DMS79 (cell line): ENCODE measurements around the gene AURKAIP1.
"Not testable (repeated sequence)": the region's sequence is repeated elsewhere in the genome, so short reads cannot be mapped to it uniquely, and the experiment has no call there.

ENCODE experiments used
- DNase-seq: peaks from one replicate; lab custom pipeline; 2025; lab: John Stamatoyannopoulos, UW

Gene AURKAIP1

DNA sequence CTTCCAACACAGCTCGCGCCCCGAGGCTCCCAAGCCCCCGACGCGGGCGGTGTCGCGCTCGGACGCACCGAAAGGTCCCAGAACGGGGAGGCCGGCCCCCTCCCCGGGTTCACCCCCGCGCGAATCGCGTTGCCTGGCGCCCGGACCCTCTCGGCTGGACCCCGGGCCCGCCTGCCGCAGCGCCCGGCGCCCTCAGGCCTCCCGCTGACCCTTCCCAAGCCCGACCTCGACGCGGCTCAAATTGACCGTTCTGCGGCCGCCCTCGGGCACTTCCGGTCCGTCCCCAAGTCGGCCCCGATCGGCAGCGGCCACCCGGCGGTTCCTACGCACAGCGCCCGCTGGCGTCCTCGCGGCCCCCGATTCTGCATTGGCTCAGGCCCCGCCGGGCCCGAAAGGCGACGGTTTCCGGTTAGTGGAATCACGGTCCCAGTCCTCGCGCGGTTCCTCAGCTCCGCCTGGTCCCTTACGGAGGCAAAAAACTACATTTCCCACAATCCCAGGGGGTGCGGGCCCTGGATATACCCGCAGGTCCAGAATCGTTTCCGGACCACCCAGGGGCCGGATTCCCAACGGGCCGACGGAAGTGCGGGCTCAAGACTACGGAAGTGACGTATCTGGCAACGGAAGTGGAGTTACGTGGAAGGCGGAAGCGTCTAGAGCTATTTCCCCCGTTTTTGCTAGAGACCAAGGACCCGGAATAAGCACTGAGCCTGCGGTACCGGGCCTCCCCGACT, at the start of gene AURKAIP1:
Gene AURKAIP1 (minus strand): TSS at position 279 of the 734 bp plus-strand sequence. CDS start 451 bp downstream, outside the sequence.
- peak; percentile 99 for DNase-seq

DNA sequence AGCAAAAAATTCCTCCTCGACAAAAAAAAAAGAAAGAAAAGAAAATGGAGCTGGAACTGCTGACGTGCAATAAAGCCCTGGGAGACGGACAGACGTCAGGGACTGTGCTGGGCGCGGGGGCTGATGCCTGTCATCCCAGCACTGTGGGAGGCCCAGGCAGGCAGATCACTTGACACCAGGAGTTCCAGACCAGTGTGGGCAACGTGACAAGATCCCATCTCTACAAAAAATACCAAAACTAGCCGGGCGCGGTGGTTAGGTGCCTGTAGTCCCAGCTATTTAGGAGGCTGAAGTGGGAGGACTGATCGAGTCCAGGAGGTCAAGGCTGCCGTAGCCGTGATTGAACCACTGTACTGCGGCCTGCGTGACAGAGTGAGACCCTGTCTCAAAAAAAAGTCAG, 49.7 kb upstream of the AURKAIP1 start:
- no peak for DNase-seq

DNA sequence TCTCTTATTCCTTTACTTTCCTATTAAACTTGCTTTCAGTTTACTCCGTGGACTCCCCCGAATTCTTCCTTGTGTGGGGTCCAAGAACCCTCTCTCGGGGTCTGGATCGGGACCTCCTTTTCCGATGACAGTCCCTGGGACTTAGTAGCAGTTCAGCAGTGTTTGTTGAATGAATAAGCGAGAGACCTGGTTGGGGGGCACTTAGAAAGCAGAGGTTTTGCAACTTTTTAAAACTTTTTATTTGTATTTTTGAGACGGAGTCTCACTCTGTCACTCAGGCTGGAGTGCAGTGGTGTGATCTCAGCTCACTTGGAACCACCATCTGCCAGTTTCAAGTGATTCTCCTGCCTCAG, 48.2 kb upstream of the AURKAIP1 start:
- DNase-seq: no peak

DNA sequence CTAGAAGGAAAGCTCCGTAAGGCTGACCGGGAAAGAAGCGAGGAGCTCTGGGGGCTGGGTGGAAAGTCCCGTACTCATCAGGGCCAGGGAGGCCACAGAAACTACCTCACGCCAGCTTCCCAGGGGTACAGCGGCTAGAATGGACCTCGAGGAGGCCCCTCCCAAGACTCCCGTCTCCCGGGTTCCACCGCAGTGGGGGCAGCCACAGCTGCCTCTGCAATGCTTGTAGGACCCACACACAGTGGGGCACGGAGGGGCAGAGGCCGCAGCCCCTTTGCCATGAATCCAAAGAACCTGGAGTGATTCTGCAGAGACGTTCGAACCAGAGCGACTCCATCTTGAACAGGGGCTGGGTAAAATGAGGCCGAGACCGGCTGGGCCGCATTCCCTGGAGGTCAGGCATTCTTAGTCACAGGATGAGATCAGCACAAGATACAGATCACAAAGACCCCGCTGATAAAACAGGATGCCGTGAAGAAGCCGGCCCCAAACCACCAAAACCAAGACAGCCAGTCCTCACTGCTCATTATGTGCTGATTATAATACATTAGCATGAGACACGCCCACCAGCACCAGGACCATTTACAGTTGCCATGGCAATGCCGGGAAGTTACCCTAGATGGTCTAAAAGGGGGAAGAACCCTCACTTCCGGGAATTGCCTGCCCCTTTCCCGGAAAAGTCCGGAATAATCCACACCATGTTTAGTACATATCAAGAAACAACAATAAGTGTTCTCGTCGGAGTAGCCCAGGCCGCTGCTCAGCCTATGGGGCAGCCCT, 47.6 kb upstream of the AURKAIP1 start:
- DNase-seq: no peak

DNA sequence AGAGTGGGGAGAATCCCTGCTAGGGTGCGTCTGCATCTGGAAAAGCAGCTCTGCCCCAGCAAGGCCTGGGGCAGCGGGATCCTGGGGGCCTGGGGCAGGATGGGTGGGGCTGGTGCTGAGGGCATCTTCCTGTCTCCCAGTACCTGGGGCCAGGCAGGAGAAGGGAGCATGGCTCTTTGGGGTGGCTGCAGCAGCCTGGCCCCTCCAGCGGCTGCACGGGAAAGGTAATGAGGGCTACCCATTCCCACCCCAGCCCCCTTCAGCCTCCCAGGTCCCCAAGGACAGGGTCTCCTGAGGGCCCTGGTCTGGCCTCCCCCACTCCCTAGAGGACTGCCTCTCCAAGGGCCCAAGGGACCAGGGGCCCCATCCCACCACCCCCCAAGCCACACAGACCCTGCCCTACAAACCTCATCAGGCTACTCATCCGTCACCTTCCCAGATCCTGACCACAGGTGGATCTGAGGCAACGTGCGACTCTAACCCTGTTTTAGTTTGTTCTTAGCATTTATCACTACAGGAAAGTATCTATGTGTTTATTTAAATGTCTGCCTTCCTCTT, 47.0 kb upstream of the AURKAIP1 start:
- no peak for DNase-seq

DNA sequence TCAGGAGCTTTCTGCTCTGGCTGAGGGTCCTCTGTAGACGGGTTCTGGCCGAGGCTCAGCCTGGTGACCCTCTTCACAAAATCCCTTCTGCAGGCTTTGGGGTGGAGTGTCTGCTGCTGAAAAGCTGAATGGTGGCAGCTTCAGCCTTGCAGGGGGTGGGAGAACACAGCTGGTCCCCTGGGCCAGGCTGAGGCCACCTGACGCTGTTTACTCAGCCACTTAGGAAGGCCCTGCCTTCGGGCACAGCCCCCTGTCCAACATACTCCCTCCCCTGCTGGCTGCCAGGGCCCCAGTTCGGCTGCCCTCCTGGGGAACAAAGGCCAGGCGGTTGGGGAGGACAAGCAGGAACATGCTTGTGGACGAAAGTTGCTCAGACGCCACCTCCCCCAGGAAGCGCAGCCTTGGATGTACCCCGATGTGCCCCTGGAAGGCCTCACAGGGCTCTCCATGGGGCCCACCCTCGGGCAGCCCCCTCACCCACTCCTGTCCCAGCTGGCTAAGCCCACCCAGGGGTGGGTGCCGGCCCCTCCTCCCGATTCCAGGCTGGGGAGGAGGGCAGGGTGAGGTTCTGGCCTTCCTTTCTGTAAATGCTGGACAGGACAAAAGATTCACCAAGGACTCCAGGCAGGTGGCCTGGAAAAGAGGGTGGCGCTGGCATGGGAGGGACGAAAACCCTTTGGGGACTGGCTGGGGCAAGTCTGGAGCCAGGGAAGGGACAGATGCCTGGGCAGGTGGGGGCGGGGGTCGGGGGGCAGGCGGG, 46.3 kb upstream of the AURKAIP1 start, which contains the start of gene ANKRD65:
Gene ANKRD65 (minus strand): TSS at position 130 of the 760 bp plus-strand sequence. CDS start 271 bp downstream, outside the sequence.
- DNase-seq: peak; percentile 82

DNA sequence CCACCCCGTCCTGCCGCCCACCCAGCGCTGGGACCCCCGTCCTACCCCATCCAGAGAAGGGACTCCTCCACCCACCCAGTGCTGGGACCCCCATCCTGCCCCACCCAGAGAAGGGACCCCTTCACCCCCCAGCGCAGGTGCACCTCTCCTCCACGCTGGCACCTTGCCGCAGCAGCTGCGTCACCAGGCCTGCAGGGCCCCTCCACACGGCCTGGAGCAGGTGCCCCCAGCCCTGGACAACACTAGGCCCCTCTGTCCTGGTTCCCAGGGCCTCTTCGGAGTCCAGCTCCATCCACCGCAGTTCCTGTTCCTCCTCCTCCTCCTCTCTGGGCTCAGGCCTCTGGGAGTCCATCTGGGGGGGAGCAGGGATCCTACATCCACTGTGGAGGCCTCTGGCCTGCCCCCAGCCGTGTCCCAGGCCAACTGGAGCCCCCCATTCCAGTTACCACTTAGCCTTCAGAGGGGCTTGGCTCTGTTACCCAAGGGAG, 45.7 kb upstream of the AURKAIP1 start:
- no peak for DNase-seq

DNA sequence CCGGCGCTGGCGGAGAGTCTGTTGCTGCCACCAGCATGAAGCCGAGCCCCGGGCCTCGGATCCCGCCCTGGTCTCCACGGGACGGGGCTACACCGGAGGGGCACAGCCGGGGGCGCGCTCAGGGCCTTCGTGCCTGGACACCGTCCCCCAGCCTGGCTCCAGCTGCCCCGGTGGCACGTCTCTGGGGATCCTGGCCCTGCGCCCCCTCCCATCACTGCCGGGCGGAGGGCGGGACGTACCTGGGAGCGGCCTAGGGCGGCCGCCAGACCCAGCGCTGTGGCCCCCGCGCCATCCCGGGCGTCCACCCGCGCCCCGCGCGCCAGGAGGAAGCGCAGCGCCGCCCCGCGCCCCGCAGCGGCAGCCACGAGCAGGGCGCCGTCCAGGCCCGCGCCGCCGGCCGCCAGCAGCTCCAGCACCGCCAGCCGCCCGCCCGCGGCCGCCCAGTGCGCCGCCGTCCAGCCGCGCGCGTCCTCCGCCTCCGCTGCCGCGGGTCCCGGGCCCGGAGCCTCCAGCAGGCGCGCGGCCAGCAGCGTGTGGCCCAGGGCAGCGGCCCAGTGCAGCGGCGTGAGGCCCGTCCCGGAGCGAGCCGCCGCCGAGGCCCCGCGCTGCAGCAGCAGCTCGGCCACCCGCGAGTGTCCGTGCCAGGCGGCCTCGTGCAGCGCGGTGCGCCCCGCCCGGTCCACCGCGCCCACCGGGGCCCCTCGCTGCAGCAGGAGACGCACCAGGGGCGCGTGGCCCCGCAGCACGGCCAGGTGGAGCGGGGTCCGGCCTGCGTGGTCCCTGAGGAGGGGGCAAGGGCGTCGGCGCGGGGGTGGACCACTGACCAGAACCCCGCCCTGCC, 45.0 kb upstream of the AURKAIP1 start:
- DNase-seq: no peak

DNA sequence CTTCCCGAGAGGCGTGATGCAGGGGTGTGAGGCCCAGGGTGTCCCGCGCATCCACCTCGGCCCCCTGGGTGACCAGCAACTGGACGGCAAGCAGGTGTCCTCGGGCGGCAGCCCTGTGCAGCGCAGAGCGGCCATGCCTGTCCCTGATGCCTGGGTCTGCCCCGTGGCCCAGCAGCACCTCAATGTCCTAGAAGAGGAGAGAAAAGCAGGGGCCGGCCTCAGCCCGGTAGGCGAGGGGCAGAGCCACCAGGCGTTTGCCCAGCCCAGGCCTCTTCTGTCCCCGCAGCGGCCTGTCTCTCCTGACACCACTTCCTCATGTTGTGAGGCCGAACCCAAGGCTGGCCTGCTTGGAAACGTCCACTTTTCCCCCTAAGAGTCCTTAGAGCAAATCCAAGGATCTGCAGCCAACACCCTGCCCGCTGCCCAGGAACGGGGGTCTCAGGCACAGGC, 44.4 kb upstream of the AURKAIP1 start:
- DNase-seq: no peak

DNA sequence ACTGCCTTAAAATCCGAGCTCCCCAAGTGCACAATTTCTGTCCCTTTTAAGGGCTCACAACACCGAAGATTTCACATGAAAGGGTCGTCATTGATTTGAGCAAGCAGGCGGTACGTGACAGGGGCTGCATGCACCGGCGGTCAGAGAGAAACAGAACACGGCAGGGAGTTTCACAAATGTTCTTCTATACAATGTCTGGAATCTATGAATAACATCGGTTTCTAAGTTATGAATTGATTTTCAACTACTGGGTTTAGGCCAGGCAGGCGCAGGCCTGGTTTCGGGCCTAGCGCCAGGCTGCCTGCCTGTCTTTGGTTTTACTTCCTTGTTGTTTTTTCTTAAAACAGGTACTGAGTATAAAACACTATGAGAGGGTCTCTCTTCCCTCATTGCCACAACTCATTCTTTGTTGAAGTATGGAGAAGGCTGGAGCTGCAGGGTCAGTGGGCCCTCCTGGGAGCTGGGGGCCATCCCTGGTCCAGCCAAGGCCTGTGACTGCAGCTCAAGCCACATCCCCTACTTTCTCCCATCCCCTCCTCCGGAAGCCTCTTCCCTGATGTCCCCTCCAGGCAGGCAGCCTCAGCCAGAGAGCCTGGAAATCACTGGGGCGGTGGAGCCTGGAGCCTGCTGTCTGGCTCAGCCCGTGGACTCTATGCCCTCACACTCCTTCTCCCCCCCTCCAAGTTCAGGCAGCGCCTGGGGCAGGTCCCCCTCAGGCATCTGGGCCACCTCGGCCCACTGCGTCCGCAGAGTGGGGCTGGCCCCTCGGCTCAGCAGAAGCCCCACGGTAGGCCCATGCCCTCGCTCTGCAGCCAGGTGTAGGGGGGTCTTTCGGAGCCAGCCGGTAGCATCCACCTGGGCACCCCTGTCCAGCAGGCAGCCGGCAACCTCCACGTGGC, 43.7 kb upstream of the AURKAIP1 start:
- no peak for DNase-seq

DNA sequence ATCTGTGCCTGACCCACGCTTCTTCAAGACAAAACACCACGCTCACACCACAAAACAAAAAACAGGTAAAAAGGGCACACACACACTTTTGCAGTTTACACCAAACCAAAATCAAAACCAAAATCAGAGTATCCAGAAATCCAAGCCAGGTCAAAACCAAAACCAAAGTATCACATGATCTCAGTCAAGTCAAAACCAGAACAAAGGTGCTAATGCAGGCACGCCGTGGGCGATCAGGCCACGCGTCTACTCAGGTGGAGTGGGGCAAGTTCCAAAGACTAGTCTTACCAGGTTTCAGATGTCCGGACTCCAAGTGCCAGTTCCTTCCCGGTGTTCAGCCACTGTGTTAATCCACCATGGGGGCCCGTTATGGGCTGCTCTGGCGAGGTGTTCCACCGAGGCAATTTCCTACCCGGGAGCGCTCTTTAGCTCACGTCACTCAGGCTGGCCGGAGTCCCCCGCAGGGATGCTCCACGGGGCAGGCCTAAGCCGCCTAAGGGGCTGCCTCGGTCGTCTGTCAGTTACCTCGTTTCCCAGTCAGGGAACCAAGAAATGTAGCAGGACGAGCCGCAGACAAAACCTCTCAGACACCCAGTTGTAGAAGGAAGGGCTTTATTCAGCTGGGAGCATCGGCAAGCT, 42.9 kb upstream of the AURKAIP1 start:
- DNase-seq: not testable (repeated sequence)

DNA sequence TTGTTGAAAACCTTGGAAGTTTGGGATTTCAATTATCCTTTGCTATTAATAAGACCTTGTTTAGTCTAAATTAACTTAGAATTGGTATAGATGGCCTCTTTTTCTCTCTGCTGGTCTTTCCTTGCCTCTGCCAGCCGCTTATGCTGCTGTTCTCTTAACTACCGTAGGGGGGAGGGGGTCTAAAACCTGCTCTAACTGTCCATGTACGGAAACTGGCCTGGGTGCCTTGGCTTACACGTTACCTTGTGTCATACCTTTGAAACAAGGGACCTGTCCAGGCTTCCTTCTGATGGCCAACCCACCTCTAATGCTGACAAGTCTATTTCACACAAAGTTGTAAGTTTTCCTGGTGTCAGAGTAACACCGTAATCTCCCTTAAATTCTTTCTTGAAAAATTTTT, 42.4 kb upstream of the AURKAIP1 start:
- not testable (repeated sequence) for DNase-seq

DNA sequence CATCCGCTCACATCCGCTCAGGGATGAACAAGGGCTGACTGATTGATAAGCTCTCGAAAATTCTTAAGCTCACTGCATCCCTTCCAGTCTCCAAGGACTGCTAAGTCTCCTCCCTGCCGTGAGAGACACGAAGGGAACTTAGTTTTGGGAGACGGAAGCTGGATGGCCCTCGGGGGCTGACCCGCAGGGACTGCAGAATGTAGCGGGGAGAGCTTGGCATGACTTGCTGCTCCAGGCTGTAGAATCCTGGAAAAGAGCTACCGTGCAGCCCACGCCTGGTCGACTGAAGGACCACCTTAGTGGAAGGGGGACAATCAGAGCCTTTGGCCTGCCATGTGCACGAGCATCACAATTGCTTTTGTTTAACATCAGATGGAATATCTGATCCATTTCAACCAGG, 40.7 kb upstream of the AURKAIP1 start:
- no peak for DNase-seq

DNA sequence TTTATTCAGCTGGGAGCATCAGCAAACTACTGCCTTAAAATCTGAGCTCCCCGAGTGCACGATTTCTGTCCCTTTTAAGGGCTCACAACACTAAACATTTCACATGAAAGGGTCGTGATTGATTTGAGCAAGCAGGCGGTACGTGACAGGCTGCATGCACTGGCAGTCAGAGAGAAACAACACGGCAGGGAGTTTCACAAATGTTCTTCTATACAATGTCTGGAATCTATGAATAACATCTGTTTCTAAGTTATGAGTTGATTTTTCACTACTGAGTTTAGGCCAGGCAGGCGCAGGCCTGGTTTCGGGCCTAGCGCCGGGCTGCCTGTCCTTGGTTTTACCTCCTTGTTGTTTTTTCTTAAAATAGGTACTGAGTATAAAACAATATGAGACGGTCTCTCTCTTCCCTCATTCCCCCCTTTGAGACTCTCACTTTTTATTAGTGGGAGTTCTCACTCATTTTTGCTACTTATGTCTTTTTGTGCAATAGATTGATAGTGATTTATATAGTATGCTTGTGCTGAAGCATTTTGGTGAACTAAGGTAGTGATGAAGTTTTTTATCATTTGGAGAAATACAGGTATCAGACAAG, 37.4 kb upstream of the AURKAIP1 start:
- not testable (repeated sequence) for DNase-seq

DNA sequence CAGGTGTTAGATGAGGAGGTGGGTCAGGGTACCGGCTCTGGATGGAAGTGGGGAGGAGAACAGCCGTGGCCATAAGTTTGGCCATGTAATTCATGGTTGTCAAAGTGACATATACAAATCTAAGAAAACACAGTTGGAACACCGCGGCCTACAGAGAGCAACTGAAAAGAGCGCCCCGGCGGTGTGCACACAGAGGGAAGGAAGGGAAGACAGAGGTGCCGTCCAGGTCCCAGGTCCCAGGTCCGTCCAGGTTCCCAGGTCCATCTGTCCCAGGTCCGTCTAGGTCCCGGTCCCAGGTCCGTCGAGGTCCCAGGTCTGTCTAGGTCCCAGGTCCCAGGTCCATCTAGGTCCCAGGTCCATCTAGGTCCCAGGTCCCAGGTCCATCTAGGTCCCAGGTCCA, 36.6 kb upstream of the AURKAIP1 start:
- no peak for DNase-seq

DNA sequence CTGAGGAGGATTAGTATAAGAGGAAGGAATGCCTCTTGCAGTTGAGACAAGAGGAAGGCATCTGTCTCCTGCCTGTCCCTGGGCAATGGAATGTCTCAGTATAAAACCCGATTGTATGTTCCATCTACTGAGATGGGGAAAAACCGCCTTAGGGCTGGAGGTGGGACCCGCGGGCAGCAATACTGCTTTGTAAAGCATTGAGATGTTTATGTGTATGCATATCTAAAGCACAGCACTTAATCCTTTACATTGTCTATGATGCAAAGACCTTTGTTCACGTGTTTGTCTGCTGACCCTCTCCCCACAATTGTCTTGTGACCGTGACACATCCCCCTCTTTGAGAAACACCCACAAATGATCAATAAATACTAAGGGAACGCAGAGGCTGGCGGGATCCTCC, 35.2 kb upstream of the AURKAIP1 start:
- DNase-seq: not testable (repeated sequence)

DNA sequence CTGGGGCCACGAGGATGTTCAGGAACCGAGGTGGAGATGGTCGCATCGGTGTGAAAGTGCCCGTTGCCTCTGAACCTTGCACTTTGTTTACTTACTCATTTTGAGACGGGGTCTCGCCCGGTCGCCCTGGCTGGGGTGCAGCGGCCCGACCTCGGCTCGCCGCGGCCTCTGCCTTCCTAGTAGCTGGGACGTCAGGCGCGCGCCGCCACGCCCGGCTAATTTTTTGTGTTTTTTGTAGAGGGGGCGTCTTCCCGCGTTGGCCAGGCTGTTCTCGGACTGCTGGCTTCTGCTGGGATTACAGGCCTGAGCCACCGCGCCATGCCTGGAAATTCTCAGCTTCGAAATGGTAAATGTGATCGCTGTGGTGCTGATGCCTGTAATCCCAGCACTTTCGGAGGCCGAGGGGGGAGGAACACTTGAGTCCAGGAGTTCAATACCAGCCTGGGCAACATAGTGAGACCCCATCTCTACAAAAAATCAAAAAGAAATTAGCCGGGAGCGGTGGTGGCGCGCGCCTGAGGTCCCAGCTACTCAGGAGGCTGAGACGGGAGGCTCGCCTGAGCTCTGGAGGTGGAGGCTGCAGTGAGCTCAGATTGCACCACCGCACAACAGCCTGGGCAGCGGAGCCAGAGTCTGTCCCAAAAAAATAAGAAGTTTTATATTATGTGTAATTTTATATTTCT, 32.8 kb upstream of the AURKAIP1 start:
- no peak for DNase-seq

DNA sequence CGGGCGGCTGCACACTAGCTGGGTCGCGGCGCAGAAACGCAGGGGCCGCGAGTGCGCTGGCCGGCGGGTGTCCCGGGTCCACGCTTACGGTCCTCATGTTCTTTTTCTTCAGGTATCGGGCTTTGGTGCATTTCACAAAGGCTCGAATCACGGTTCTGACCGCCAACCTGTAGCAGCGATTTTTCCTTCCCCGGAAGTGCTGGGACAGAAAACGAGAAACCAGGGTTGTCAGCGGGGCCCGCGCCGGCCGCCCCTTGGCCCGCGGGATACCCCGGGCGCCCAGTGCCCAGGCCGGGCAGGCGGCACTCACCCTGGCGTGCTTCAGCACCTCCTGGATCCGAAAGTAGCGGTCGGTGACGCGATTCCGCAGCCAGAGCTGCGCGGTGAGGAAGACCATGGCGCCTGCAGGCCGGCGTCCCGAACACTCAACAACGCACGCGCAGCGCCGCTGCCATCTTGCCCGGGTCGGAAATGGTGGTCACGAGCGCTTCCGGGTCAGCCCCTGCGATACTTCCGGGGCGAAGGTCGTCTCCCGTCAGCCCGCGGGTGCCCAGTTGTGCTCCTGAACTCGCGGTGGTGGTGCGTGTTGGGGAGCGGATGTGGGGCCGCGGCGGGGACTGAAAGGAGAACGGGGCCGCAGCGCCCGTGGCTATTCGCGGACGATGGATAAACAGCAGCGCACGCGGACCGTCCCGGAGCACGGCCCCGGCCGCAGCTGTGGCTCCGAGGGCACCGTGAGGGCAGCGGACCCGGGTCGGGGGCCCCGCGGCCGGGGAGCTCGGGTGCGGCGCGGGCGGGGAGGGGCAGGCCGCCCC, 32.0 kb upstream of the AURKAIP1 start, which contains the start of gene MRPL20:
Gene MRPL20 (minus strand): TSS at position 473 of the 815 bp plus-strand sequence. CDS start 76 bp downstream, at position 397.
- DNase-seq: peak; percentile 86
